Loucy (cell line): Measurements from ENCODE around the gene SH3RF1.

Experiments used
- EZH2phosphoT487 ChIP-seq: fragments of 200-600 bp; IDR thresholded peaks from 2 replicates; pipeline ENCODE4 v1.6.1; 2018; ENCODE audit warnings: antibody characterized with exemption, mild to moderate bottlenecking, moderate library complexity, borderline replicate concordance
- TF ChIP-seq, protein P1 (sequence below): fragments of 200-600 bp; sonication (generic); conservative IDR thresholded peaks from 2 replicates; pipeline ENCODE4 v1.5.1; 2014; ENCODE audit warnings: mild to moderate bottlenecking, antibody characterized with exemption, low read length

DNA sequence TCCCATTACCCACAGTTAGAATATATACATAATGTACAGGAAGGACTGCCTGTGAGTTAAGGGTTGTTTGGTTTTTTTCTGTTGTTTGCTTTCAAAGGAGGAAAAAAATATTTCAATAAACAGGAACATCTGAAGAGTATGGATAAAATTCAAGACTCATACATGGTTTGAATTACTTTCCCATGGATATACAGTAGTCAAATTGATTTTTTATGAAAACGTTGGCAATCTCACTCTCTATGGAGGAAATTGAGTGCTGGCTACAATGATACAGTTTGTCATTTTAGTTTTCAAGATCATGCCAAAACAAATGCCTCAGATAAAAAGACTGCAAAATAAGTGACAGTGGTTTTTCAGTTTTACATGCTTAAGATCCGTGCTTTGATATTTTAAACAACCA is 116.6 kb downstream of the SH3RF1 start:
- TF ChIP-seq, protein P1, sequence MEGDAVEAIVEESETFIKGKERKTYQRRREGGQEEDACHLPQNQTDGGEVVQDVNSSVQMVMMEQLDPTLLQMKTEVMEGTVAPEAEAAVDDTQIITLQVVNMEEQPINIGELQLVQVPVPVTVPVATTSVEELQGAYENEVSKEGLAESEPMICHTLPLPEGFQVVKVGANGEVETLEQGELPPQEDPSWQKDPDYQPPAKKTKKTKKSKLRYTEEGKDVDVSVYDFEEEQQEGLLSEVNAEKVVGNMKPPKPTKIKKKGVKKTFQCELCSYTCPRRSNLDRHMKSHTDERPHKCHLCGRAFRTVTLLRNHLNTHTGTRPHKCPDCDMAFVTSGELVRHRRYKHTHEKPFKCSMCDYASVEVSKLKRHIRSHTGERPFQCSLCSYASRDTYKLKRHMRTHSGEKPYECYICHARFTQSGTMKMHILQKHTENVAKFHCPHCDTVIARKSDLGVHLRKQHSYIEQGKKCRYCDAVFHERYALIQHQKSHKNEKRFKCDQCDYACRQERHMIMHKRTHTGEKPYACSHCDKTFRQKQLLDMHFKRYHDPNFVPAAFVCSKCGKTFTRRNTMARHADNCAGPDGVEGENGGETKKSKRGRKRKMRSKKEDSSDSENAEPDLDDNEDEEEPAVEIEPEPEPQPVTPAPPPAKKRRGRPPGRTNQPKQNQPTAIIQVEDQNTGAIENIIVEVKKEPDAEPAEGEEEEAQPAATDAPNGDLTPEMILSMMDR, result no peak
- no peak for TF ChIP-seq EZH2phosphoT487
